ENCODE results near the gene ADGRA3.

ADGRA3 gene

GRCh38 chr4:22473268-22473667, 42.6 kb downstream of the ADGRA3 start:
- FAIRE-seq (no peak), DNase-seq (ENCODE audit: insufficient read length, low spot score) (no peak)
- no peak for TF ChIP-seq CTCF (IDR thresholded peaks at IDR 0.05; ENCODE audit: insufficient read depth, missing control alignments)

GRCh38 chr4:22471999-22472461, 43.8 kb downstream of the ADGRA3 start:
- FAIRE-seq (no peak), DNase-seq (ENCODE audit: insufficient read length, low spot score) (no peak)
- TF ChIP-seq CTCF (IDR thresholded peaks at IDR 0.05; ENCODE audit: insufficient read depth, missing control alignments): no peak

GRCh38 chr4:22471419-22471818, 44.4 kb downstream of the ADGRA3 start:
- no peak for DNase-seq (ENCODE audit: insufficient read length, low spot score)
- FAIRE-seq: no peak
- TF ChIP-seq CTCF (IDR thresholded peaks at IDR 0.05; ENCODE audit: insufficient read depth, missing control alignments): no peak

- DNase-seq (ENCODE audit: insufficient read length, low spot score) (no peak), FAIRE-seq (no peak)
- no peak for TF ChIP-seq CTCF (IDR thresholded peaks at IDR 0.05; ENCODE audit: insufficient read depth, missing control alignments)
Measured at GRCh38 chr4:22466581-22466980, 49.3 kb downstream of the ADGRA3 start.

- no peak for FAIRE-seq
- TF ChIP-seq CTCF (IDR thresholded peaks at IDR 0.05; ENCODE audit: insufficient read depth, missing control alignments): no peak
Measured at GRCh38 chr4:22465996-22466395, 49.9 kb downstream of the ADGRA3 start.

GRCh38 chr4:22465349-22465748, 50.5 kb downstream of the ADGRA3 start:
- FAIRE-seq: no peak
- TF ChIP-seq CTCF (IDR thresholded peaks at IDR 0.05; ENCODE audit: insufficient read depth, missing control alignments): no peak
- DNase-seq (ENCODE audit: insufficient read length, low spot score): no peak

More at GRCh38 chr4:22465996-22466395, 49.9 kb downstream of the ADGRA3 start:
- no peak for DNase-seq (ENCODE audit: insufficient read length, low spot score)

GRCh38 chr4:22463179-22463578, 52.7 kb downstream of the ADGRA3 start:
- FAIRE-seq: no peak
- no peak for DNase-seq (ENCODE audit: insufficient read length, low spot score)
- peak; percentile 21 for TF ChIP-seq CTCF (IDR thresholded peaks at IDR 0.05; ENCODE audit: insufficient read depth, missing control alignments)
